ENCODE results near the gene LRBA. TPM values are rescaled to one million over a fixed set of nuclear protein-coding genes. Genes with fewer than 3 reads are reported as not detected.

Gene LRBA
- total and polyA plus RNA-seq, 9 donors: 9.7 to 49.2 (median 30.4) TPM

DNA sequence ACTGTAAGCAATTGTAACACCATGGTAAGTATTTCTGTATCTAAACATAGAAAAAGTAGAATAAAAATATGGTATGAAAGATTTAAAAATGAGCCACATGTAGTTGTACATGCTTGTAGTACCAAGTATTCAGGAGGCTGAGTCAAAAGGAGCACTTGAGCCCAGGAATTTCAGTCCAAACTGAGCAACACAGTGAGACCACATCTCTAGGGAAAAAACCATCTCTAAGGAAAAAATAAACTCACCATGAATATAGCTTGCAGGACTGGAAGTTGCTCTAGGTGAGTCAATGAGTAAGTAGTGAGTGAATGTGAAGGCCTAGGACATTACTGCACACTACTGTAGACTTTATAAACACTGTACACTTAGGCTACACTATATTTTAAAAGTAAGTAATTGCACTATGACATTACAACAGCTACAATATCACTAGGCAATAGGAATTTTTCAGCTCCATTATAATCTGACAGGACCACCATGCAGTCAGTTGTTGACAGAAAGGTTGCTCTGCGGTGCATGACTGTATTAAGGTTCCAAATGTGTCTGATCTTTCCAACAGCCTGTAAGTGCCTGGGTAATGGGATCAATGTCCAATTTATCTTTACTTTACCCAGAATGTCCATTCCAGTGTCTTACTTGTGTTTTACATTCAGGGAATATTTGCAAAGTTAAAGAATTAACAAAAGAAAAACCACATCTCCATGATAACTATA lies 28.9 kb upstream of the LRBA start:
- Histone ChIP-seq H3K27me3 (no peaks in the 10 kb centered on the region), H3K9me3 (no peaks in the 10 kb centered on the region), H3K4me1 (ENCODE audit: insufficient read depth) (no peaks in the 10 kb centered on the region), H3K4me3 (no peak overlapping the region), H3K36me3 (no peaks in the 10 kb centered on the region), H3K27ac (no peak overlapping the region)
- TF ChIP-seq, protein P1, sequence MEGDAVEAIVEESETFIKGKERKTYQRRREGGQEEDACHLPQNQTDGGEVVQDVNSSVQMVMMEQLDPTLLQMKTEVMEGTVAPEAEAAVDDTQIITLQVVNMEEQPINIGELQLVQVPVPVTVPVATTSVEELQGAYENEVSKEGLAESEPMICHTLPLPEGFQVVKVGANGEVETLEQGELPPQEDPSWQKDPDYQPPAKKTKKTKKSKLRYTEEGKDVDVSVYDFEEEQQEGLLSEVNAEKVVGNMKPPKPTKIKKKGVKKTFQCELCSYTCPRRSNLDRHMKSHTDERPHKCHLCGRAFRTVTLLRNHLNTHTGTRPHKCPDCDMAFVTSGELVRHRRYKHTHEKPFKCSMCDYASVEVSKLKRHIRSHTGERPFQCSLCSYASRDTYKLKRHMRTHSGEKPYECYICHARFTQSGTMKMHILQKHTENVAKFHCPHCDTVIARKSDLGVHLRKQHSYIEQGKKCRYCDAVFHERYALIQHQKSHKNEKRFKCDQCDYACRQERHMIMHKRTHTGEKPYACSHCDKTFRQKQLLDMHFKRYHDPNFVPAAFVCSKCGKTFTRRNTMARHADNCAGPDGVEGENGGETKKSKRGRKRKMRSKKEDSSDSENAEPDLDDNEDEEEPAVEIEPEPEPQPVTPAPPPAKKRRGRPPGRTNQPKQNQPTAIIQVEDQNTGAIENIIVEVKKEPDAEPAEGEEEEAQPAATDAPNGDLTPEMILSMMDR (IDR thresholded peaks at IDR 0.05): no peak
- no peak for TF ChIP-seq EP300 (IDR thresholded peaks at IDR 0.05)
- no peak for TF ChIP-seq POLR2A (IDR thresholded peaks at IDR 0.05)
- no peak for DNase-seq
- intact Hi-C loops (cut with DNase I): no loop called here
- 81 to 92% (median 91%) methylated on average over 1 of the region's 1 CpG for WGBS, 3 donors

DNA sequence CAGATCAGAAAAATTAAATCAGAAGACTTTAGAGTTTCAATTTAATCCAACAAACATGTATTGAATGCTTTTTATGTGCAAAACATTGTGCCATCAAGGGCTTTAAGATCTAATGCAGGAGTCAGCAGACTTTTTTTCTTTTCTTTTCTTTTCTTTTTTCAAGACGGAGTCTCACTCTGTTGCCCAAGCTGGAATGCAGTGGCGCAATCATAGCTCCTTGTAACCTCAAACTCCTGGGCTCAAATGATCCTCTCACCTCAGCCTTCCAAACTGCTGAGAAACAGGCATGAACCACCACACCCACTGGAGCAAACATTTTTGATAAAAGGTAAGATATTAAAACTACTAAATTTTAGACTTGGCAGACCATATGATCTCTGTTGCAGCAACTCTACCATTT lies 24.6 kb upstream of the LRBA start:
- TF ChIP-seq POLR2A (IDR thresholded peaks at IDR 0.05) (no peak), EP300 (IDR thresholded peaks at IDR 0.05) (no peak)
- TF ChIP-seq, protein P1 (IDR thresholded peaks at IDR 0.05): no peak
- no peaks in the 10 kb centered on the region for H3K27me3 ChIP-seq
- no peak overlapping the region for H3K4me3 ChIP-seq
- DNase-seq: no peak
- H3K36me3 ChIP-seq: no peaks in the 10 kb centered on the region
- H3K9me3 ChIP-seq: no peaks in the 10 kb centered on the region
- WGBS, 3 donors: 89 to 99% (median 93%) methylated on average over 2 of the region's 2 CpGs
- no peak overlapping the region for H3K27ac ChIP-seq
- intact Hi-C loops (cut with DNase I): no loop called here
- H3K4me1 ChIP-seq (ENCODE audit: insufficient read depth): no peaks in the 10 kb centered on the region

DNA sequence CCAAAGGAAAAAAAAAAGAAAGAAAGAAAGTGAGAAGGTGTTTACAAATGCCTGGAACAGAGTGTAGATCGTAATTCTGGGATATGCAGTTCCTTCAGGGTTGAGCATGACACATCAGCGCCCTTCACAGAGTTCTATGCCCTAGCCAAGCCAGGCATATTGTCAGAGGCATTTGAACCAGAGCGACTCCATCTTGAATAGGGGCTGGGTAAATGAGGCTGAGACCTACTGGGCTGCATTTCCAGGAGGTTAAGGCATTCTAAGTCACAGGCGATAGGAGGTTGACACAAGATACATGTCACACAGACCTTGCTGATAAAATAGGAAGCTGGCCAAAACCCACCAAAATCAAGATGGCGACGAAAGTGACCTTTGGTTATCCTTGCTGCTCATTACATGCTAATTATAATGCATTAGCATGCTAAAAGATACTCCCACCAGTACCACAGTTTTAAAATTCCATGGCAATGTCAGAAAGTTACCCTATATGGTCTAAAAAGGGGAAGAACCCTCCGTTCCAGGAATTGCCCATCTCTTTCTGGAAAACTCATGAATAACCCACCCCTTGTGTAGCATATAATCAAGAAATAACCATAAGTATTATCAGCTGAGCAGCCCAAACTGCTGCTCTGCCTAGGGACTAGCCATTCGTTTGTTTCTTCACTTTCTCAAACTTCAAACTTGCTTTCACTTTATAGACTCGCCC lies 23.5 kb upstream of the LRBA start:
- Histone ChIP-seq H3K4me1 (ENCODE audit: insufficient read depth) (no peaks in the 10 kb centered on the region), H3K27ac (no peak overlapping the region), H3K4me3 (no peak overlapping the region), H3K36me3 (no peaks in the 10 kb centered on the region), H3K9me3 (no peaks in the 10 kb centered on the region), H3K27me3 (no peaks in the 10 kb centered on the region)
- DNase-seq: no peak
- WGBS, 3 donors: 88 to 93% (median 92%) methylated on average over 9 of the region's 9 CpGs
- intact Hi-C loops (cut with DNase I): no loop called here
- TF ChIP-seq, protein P1 (IDR thresholded peaks at IDR 0.05): no peak
- TF ChIP-seq EP300 (IDR thresholded peaks at IDR 0.05) (no peak), POLR2A (IDR thresholded peaks at IDR 0.05) (no peak)

DNA sequence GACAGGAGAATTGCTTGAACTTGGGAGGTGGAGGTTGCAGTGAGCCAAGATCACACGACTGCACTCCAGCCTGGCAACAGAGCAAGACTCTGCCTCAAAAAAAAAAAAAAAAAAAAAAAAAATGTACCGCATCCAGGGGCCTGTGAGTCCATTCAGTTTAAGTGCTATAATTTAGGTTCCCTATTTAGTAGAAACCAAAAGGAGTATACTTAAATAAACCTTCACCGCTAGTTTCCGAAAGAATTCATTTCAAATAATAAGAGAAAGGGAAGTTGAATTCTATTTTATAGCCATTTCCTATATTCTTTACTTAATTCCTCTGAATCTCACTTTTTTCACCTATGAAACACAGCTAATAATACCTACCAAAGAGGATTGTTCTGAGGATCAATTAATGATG lies 20.8 kb upstream of the LRBA start:
- 79 to 85% (median 80%) methylated on average over 4 of the region's 4 CpGs for WGBS, 3 donors
- TF ChIP-seq, protein P1 (IDR thresholded peaks at IDR 0.05): no peak
- no peak for TF ChIP-seq POLR2A (IDR thresholded peaks at IDR 0.05)
- no peak for TF ChIP-seq EP300 (IDR thresholded peaks at IDR 0.05)
- Histone ChIP-seq H3K4me3 (no peak overlapping the region), H3K27ac (no peak overlapping the region), H3K27me3 (no peaks in the 10 kb centered on the region), H3K4me1 (ENCODE audit: insufficient read depth) (no peaks in the 10 kb centered on the region), H3K9me3 (no peaks in the 10 kb centered on the region), H3K36me3 (no peaks in the 10 kb centered on the region)
- DNase-seq: no peak
- intact Hi-C loops (cut with DNase I): no loop called here

All from ovary (tissue), 9 donors.